HEK293 (cell line): ENCODE measurements around the gene SIDT1.

Experiments
- CTCF ChIA-PET: fragments of 350-600 bp; formaldehyde crosslinking; extraction: SDS; loops from one replicate; lab custom pipeline; 2021; ENCODE audit warnings: antibody characterized with exemption; lab: Yijun Ruan, JAX
- POLR2A ChIA-PET: fragments of 300-600 bp; formaldehyde crosslinking; extraction: SDS; loops from one replicate; lab custom pipeline; 2020; ENCODE audit warnings: antibody characterized with exemption, inconsistent platforms; lab: Yijun Ruan, JAX
- H3K27ac ChIP-seq: fragments of 200-500 bp; sonication (Bioruptor generic); 2 replicates; pipeline ENCODE4 v1.5.1; 2014; ENCODE audit warnings: low read depth, low read length, control low read depth, inconsistent platforms; ENCODE audit errors: extremely low read depth
- H3K36me3 ChIP-seq, 2 experiments: fragments of 200-500 bp in 1 of 2; sonication (Bioruptor generic) in 1 of 2; 1 replicate in 1 of 2; 2 replicates in 1 of 2; pipeline ENCODE4 v1.5.1; 2014 to 2017; ENCODE audit warnings: inconsistent platforms in 2 of 2, low read length in 2 of 2; ENCODE audit not compliant: control insufficient read depth in 2 of 2, insufficient read depth in 1 of 2
- H3K4me1 ChIP-seq: fragments of 200-500 bp; sonication (Bioruptor generic); 2 replicates; pipeline ENCODE4 v1.5.1; 2014; ENCODE audit warnings: mild to moderate bottlenecking, low read length, inconsistent platforms; ENCODE audit not compliant: control insufficient read depth, insufficient read depth
- H3K4me3 ChIP-seq: 2 replicates; pipeline ENCODE4 v1.5.1; 2011; ENCODE audit warnings: low read depth, mild to moderate bottlenecking, control low read depth, low read length, moderate library complexity
- H3K9me3 ChIP-seq: fragments of 200-500 bp; sonication (Bioruptor generic); 2 replicates; pipeline ENCODE4 v1.5.1; 2014; ENCODE audit warnings: low read depth, low read length, inconsistent platforms; ENCODE audit not compliant: control insufficient read depth, insufficient read depth
- BCL6B ChIP-seq: fragments of 450-650 bp; formaldehyde crosslinking; IDR thresholded peaks from 2 replicates; pipeline ENCODE4 v1.5.1; 2017; ENCODE audit warnings: missing biosample characterization, missing genetic modification characterization
- HIC1 ChIP-seq: fragments of 450-650 bp; formaldehyde crosslinking; IDR thresholded peaks from 2 replicates; pipeline ENCODE4 v1.5.1; 2016; ENCODE audit warnings: missing biosample characterization, missing genetic modification characterization
- PRDM6 ChIP-seq: fragments of 450-650 bp; formaldehyde crosslinking; IDR thresholded peaks from 2 replicates; pipeline ENCODE4 v1.5.1; 2017; ENCODE audit warnings: missing biosample characterization, missing genetic modification characterization
- SCRT1 ChIP-seq: fragments of 450-650 bp; formaldehyde crosslinking; IDR thresholded peaks from 2 replicates; pipeline ENCODE4 v1.5.1; 2016; ENCODE audit warnings: missing biosample characterization, missing genetic modification characterization, borderline replicate concordance
- YY2 ChIP-seq: fragments of 450-650 bp; formaldehyde crosslinking; IDR thresholded peaks from 2 replicates; pipeline ENCODE4 v1.5.1; 2016; ENCODE audit warnings: missing biosample characterization, missing genetic modification characterization
- ZBTB8A ChIP-seq: fragments of 450-650 bp; formaldehyde crosslinking; IDR thresholded peaks from 2 replicates; pipeline ENCODE4 v1.5.1; 2016; ENCODE audit warnings: missing biosample characterization, missing genetic modification characterization
- ZFP69B ChIP-seq: fragments of 450-650 bp; formaldehyde crosslinking; IDR thresholded peaks from 2 replicates; pipeline ENCODE4 v1.5.1; 2016; ENCODE audit warnings: missing biosample characterization, missing genetic modification characterization
- ZNF157 ChIP-seq: fragments of 450-650 bp; formaldehyde crosslinking; IDR thresholded peaks from 2 replicates; pipeline ENCODE4 v1.5.1; 2016; ENCODE audit warnings: missing biosample characterization, missing genetic modification characterization
- ZNF19 ChIP-seq: fragments of 450-650 bp; formaldehyde crosslinking; IDR thresholded peaks from 2 replicates; pipeline ENCODE4; 2016; ENCODE audit warnings: missing biosample characterization, missing genetic modification characterization, low read depth
- ZNF24 ChIP-seq: fragments of 450-650 bp; formaldehyde crosslinking; IDR thresholded peaks from 2 replicates; pipeline ENCODE4 v1.5.1; 2016; ENCODE audit warnings: missing biosample characterization, missing genetic modification characterization
- ZNF274 ChIP-seq, 2 experiments: fragments of 200-500 bp in 1 of 2; fragments of 450-650 bp in 1 of 2; sonication (Bioruptor generic) in 1 of 2; formaldehyde crosslinking in 1 of 2; IDR thresholded peaks; 2 replicates each; pipeline versions ENCODE4 v1.5.1 to v1.6.1; 2014 to 2016; ENCODE audit warnings: borderline replicate concordance in 1 of 2, inconsistent platforms in 1 of 2, low read length in 1 of 2, missing biosample characterization in 1 of 2, missing genetic modification characterization in 1 of 2
- ZNF280D ChIP-seq: fragments of 450-650 bp; formaldehyde crosslinking; IDR thresholded peaks from 2 replicates; pipeline ENCODE4 v1.5.1; 2016; ENCODE audit warnings: missing biosample characterization, missing genetic modification characterization
- ZNF341 ChIP-seq: fragments of 450-650 bp; formaldehyde crosslinking; IDR thresholded peaks from 2 replicates; pipeline ENCODE4; 2016; ENCODE audit warnings: low read depth, missing biosample characterization, missing genetic modification characterization
- ZNF366 ChIP-seq: fragments of 450-650 bp; formaldehyde crosslinking; conservative IDR thresholded peaks from 2 replicates; pipeline ENCODE4 v1.5.1; 2016; ENCODE audit warnings: missing biosample characterization, missing genetic modification characterization
- ZNF416 ChIP-seq: fragments of 450-650 bp; formaldehyde crosslinking; IDR thresholded peaks from 2 replicates; pipeline ENCODE4 v1.5.1; 2016; ENCODE audit warnings: missing biosample characterization, missing genetic modification characterization
- ZNF529 ChIP-seq: fragments of 450-650 bp; formaldehyde crosslinking; IDR thresholded peaks from 2 replicates; pipeline ENCODE4 v1.5.1; 2017; ENCODE audit warnings: missing genetic modification characterization, missing biosample characterization; ENCODE audit not compliant: insufficient replicate concordance
- ZNF530 ChIP-seq: fragments of 450-650 bp; formaldehyde crosslinking; IDR thresholded peaks from 2 replicates; pipeline ENCODE4 v1.5.1; 2016; ENCODE audit warnings: low read depth, missing biosample characterization, missing genetic modification characterization
- ZNF707 ChIP-seq: fragments of 450-650 bp; formaldehyde crosslinking; IDR thresholded peaks from 2 replicates; pipeline ENCODE4 v1.5.1; 2016; ENCODE audit warnings: missing biosample characterization, missing genetic modification characterization
- ZSCAN30 ChIP-seq: fragments of 450-650 bp; IDR thresholded peaks from 2 replicates; pipeline ENCODE4 v1.5.1; 2018; ENCODE audit warnings: missing biosample characterization, mild to moderate bottlenecking, missing genetic modification characterization, moderate library complexity
- TF ChIP-seq, protein P1 (sequence below): fragments of 450-650 bp; formaldehyde crosslinking; IDR thresholded peaks from 2 replicates; pipeline ENCODE4 v1.5.1; 2016; ENCODE audit warnings: missing biosample characterization, missing genetic modification characterization
- TF ChIP-seq, protein P2 (sequence below): fragments of 450-650 bp; formaldehyde crosslinking; conservative IDR thresholded peaks from 2 replicates; pipeline ENCODE4 v1.5.1; 2016; ENCODE audit warnings: low read depth, missing biosample characterization, missing genetic modification characterization

Gene SIDT1

DNA sequence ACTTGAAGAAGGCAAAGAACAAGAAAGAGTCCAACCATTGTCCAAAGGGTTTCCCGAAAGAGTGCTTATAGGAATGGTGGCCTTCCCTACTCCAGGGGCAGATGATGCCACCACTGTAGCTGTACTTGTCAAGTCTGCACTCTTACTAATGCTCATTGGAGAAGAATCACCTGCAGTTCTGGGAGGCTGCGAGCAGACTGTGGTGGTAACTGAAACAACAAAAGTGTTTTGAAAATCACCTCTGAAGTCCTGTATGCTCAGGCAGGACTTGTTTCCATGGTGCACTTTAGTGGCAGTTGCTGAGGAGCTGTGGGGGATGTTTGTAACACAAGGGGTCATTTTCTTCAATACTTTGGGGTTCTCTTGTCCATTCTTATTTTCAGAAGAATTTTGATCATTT lies 128.1 kb downstream of the SIDT1 start:
- H3K27ac ChIP-seq = no peak overlapping the region
- H3K4me1 ChIP-seq = no peaks in the 10 kb centered on the region
- H3K9me3 ChIP-seq = no peaks in the 10 kb centered on the region
- no peak for TF ChIP-seq ZNF707 (tag by site-specific recombination)
- TF ChIP-seq ZFP69B (tag by site-specific recombination) = no peak
- no peak for TF ChIP-seq ZNF274 (IDR thresholded peaks at IDR 0.05; ENCODE audit: low read length)
- no peak for TF ChIP-seq ZNF274 (tag by site-specific recombination; IDR thresholded peaks at IDR 0.05; ENCODE audit: borderline replicate concordance)
- TF ChIP-seq BCL6B (tag by site-specific recombination) = no peak
- TF ChIP-seq ZSCAN30 (tag by site-specific recombination) = no peak
- TF ChIP-seq SCRT1 (tag by site-specific recombination) = no peak
- no peak for TF ChIP-seq HIC1 (tag by site-specific recombination)
- no peak for TF ChIP-seq ZNF366 (tag by site-specific recombination)
- TF ChIP-seq YY2 = no peak
- TF ChIP-seq ZBTB8A (tag by site-specific recombination) = no peak
- ChIA-PET CTCF (no interaction called here), POLR2A (no interaction called here)
- no peak overlapping the region for H3K4me3 ChIP-seq
- H3K36me3 ChIP-seq = peaks cover 0 to 20% of the 10 kb centered on the region in 2 experiments; a peak in 2 of 3 replicates

DNA sequence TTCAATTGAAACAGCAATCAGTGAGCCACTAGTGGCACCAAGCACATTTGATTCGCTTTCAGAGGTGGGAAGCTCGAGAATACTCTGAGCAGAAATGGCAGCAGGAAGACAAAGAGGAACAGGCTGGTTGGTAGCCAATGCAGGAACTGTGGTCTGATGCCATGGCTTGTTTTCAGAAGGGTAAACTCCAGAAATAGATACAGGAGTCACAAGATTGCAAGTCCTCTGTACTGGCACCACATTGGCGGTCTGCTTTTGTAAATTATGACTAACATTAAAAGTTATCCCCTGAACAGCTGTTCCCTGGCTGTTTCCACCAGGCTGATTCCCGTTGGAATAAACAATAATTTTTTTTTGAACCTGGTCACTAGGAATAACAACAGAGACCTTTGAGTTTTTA lies 128.5 kb downstream of the SIDT1 start:
- H3K4me1 ChIP-seq = no peaks in the 10 kb centered on the region
- H3K4me3 ChIP-seq = no peak overlapping the region
- no peak overlapping the region for H3K27ac ChIP-seq
- ChIA-PET CTCF (no interaction called here), POLR2A (interaction anchor here (0.6 kb wide), 1 partner anchor 100 kb away, joined by 3 read pairs; no protein-coding TSS in a partner anchor)
- H3K9me3 ChIP-seq = no peaks in the 10 kb centered on the region
- peaks cover 0 to 20% of the 10 kb centered on the region in 2 experiments; a peak in 2 of 3 replicates for H3K36me3 ChIP-seq
- TF ChIP-seq ZNF24 (tag by site-specific recombination) (no peak), ZNF280D (tag by site-specific recombination) (no peak), ZNF157 (tag by site-specific recombination) (no peak), ZNF19 (no peak), ZNF530 (tag by site-specific recombination) (no peak), ZNF416 (no peak), PRDM6 (no peak), ZNF529 (tag by site-specific recombination) (no peak), ZNF341 (tag by site-specific recombination) (no peak)
- TF ChIP-seq, protein P1, sequence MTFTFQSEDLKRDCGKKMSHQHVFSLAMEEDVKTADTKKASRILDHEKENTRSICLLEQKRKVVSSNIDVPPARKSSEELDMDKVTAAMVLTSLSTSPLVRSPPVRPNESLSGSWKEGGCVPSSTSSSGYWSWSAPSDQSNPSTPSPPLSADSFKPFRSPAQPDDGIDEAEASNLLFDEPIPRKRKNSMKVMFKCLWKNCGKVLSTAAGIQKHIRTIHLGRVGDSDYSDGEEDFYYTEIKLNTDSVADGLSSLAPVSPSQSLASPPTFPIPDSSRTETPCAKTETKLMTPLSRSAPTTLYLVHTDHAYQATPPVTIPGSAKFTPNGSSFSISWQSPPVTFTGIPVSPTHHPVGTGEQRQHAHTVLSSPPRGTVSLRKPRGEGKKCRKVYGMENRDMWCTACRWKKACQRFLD (tag by site-specific recombination) = no peak
- TF ChIP-seq, protein P2, sequence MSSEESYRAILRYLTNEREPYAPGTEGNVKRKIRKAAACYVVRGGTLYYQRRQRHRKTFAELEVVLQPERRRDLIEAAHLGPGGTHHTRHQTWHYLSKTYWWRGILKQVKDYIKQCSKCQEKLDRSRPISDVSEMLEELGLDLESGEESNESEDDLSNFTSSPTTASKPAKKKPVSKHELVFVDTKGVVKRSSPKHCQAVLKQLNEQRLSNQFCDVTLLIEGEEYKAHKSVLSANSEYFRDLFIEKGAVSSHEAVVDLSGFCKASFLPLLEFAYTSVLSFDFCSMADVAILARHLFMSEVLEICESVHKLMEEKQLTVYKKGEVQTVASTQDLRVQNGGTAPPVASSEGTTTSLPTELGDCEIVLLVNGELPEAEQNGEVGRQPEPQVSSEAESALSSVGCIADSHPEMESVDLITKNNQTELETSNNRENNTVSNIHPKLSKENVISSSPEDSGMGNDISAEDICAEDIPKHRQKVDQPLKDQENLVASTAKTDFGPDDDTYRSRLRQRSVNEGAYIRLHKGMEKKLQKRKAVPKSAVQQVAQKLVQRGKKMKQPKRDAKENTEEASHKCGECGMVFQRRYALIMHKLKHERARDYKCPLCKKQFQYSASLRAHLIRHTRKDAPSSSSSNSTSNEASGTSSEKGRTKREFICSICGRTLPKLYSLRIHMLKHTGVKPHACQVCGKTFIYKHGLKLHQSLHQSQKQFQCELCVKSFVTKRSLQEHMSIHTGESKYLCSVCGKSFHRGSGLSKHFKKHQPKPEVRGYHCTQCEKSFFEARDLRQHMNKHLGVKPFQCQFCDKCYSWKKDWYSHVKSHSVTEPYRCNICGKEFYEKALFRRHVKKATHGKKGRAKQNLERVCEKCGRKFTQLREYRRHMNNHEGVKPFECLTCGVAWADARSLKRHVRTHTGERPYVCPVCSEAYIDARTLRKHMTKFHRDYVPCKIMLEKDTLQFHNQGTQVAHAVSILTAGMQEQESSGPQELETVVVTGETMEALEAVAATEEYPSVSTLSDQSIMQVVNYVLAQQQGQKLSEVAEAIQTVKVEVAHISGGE = no peak
